ENCODE data around the gene MAIP1.
"Not testable (repeated sequence)": the region's sequence is repeated elsewhere in the genome, so short reads cannot be mapped to it uniquely, and the experiment has no call there.

The MAIP1 gene

GRCh38 chr2:199955339-199956061 is at the start of gene MAIP1, which contains the start of gene TYW5:
Gene MAIP1, plus strand, starts transcription at chr2:199955582. Its CDS starts 217 bp downstream, at chr2:199955799.
Gene TYW5, minus strand, starts transcription at chr2:199955491. Its CDS starts 21 bp downstream, at chr2:199955470.
- DNase-seq (ENCODE audit: low read depth) = peak; percentile 66

GRCh38 chr2:199907008-199907714 is 48.2 kb upstream of the MAIP1 start:
- DNase-seq (ENCODE audit: low read depth) = no peak

GRCh38 chr2:199910338-199911051 is 44.9 kb upstream of the MAIP1 start:
- no peak for DNase-seq (ENCODE audit: low read depth)

- DNase-seq (ENCODE audit: low read depth) = peak; percentile 86
Measured at GRCh38 chr2:199911052-199911876, 44.1 kb upstream of the MAIP1 start, which contains the start of gene C2orf69. Gene C2orf69, plus strand, starts transcription at chr2:199911293. Its CDS starts 146 bp downstream, at chr2:199911439.

GRCh38 chr2:199911877-199912161 is 43.6 kb upstream of the MAIP1 start:
- no peak for DNase-seq (ENCODE audit: low read depth)

- DNase-seq (ENCODE audit: low read depth) = not testable (repeated sequence)
Measured at GRCh38 chr2:199912553-199913114, 42.7 kb upstream of the MAIP1 start.

GRCh38 chr2:199914372-199914958 is 40.9 kb upstream of the MAIP1 start:
- DNase-seq (ENCODE audit: low read depth) = no peak

- no peak for DNase-seq (ENCODE audit: low read depth)
Measured at GRCh38 chr2:199916980-199917379, 38.4 kb upstream of the MAIP1 start.

GRCh38 chr2:199922856-199923255 is 32.5 kb upstream of the MAIP1 start:
- DNase-seq (ENCODE audit: low read depth) = no peak

GRCh38 chr2:199923924-199924323 is 31.5 kb upstream of the MAIP1 start:
- no peak for DNase-seq (ENCODE audit: low read depth)

- DNase-seq (ENCODE audit: low read depth) = no peak
Measured at GRCh38 chr2:199926806-199927205, 28.6 kb upstream of the MAIP1 start.

- DNase-seq (ENCODE audit: low read depth) = no peak
Measured at GRCh38 chr2:199928226-199928625, 27.2 kb upstream of the MAIP1 start.

- DNase-seq (ENCODE audit: low read depth) = no peak
Measured at GRCh38 chr2:199928626-199929025, 26.8 kb upstream of the MAIP1 start.

GRCh38 chr2:199929262-199929661 is 26.1 kb upstream of the MAIP1 start:
- DNase-seq (ENCODE audit: low read depth) = no peak

- DNase-seq (ENCODE audit: low read depth) = no peak
Measured at GRCh38 chr2:199932312-199932855, 23.0 kb upstream of the MAIP1 start.

GRCh38 chr2:199933466-199933865 is 21.9 kb upstream of the MAIP1 start:
- no peak for DNase-seq (ENCODE audit: low read depth)

- no peak for DNase-seq (ENCODE audit: low read depth)
Measured at GRCh38 chr2:199936554-199936953, 18.8 kb upstream of the MAIP1 start.

- no peak for DNase-seq (ENCODE audit: low read depth)
Measured at GRCh38 chr2:199940373-199940772, 15.0 kb upstream of the MAIP1 start.

GRCh38 chr2:199943373-199943772 is 12.0 kb upstream of the MAIP1 start:
- no peak for DNase-seq (ENCODE audit: low read depth)

- DNase-seq (ENCODE audit: low read depth) = no peak
Measured at GRCh38 chr2:199946196-199946595, 9.2 kb upstream of the MAIP1 start.

- DNase-seq (ENCODE audit: low read depth) = no peak
Measured at GRCh38 chr2:199946836-199947235, 8.5 kb upstream of the MAIP1 start.

All from activated T-cell treated with anti-CD3 and anti-CD28 coated beads for 1 hour (primary cell).